IPS-15b (cell line): Measurements from ENCODE around the gene MARVELD1.

Experiments used
- H3K27me3 ChIP-seq: one replicate; pipeline ENCODE4 v1.6.1; 2013; ENCODE audit warnings: low read length; ENCODE audit not compliant: control insufficient read depth, insufficient read depth
- H3K36me3 ChIP-seq: one replicate; pipeline ENCODE4 v1.6.1; 2013; ENCODE audit warnings: low read length; ENCODE audit not compliant: control insufficient read depth, insufficient read depth
- H3K4me1 ChIP-seq: one replicate; pipeline ENCODE4 v1.6.1; 2013; ENCODE audit warnings: mild to moderate bottlenecking, low read length; ENCODE audit not compliant: control insufficient read depth, insufficient read depth
- H3K4me3 ChIP-seq: one replicate; pipeline ENCODE4 v1.5.1; 2013; ENCODE audit warnings: low read depth, low read length
- H3K9ac ChIP-seq: one replicate; pipeline ENCODE4 v1.6.1; 2013; ENCODE audit warnings: low read depth, mild to moderate bottlenecking, low read length
- H3K9me3 ChIP-seq: one replicate; pipeline ENCODE4 v1.6.1; 2013; ENCODE audit warnings: mild to moderate bottlenecking, low read length; ENCODE audit not compliant: control insufficient read depth, insufficient read depth

The MARVELD1 gene

GRCh38 chr10:97732052-97732359 lies 18.5 kb downstream of the MARVELD1 start:
- no peaks in the 10 kb centered on the region for H3K36me3 ChIP-seq
- H3K9ac ChIP-seq, result no peak overlapping the region
- no peak overlapping the region for H3K4me3 ChIP-seq
- H3K9me3 ChIP-seq, result peaks cover 9% of the 10 kb centered on the region
- peaks cover 26% of the 10 kb centered on the region for H3K27me3 ChIP-seq
- no peaks in the 10 kb centered on the region for H3K4me1 ChIP-seq

GRCh38 chr10:97733256-97733655 lies 19.7 kb downstream of the MARVELD1 start:
- Histone ChIP-seq H3K9ac (no peak overlapping the region), H3K4me3 (no peak overlapping the region), H3K36me3 (no peaks in the 10 kb centered on the region), H3K4me1 (no peaks in the 10 kb centered on the region), H3K9me3 (peaks cover 9% of the 10 kb centered on the region), H3K27me3 (peaks cover 26% of the 10 kb centered on the region)

- Histone ChIP-seq H3K27me3 (peaks cover 26% of the 10 kb centered on the region), H3K9ac (no peak overlapping the region), H3K36me3 (no peaks in the 10 kb centered on the region), H3K4me1 (no peaks in the 10 kb centered on the region), H3K4me3 (no peak overlapping the region), H3K9me3 (peaks cover 9% of the 10 kb centered on the region)
Measured at GRCh38 chr10:97734021-97734420, 20.5 kb downstream of the MARVELD1 start.

- peaks cover 26% of the 10 kb centered on the region for H3K27me3 ChIP-seq
- H3K9me3 ChIP-seq, result peaks cover 9% of the 10 kb centered on the region
- no peak overlapping the region for H3K4me3 ChIP-seq
- no peak overlapping the region for H3K9ac ChIP-seq
- no peaks in the 10 kb centered on the region for H3K36me3 ChIP-seq
- no peaks in the 10 kb centered on the region for H3K4me1 ChIP-seq
Measured at GRCh38 chr10:97736403-97736901, 22.9 kb downstream of the MARVELD1 start.

GRCh38 chr10:97736902-97737769 lies 23.6 kb downstream of the MARVELD1 start, which contains the start of gene ZFYVE27:
ZFYVE27 (plus strand) TSS chr10:97737128; CDS start chr10:97738478, 1,350 bp downstream.
- H3K9me3 ChIP-seq, result peaks cover 9% of the 10 kb centered on the region
- H3K4me3 ChIP-seq, result peak within 1 kb of the TSS; percentile 91
- peak within 1 kb of the TSS; percentile 57 for H3K9ac ChIP-seq
- no peaks in the 10 kb centered on the region for H3K4me1 ChIP-seq
- H3K36me3 ChIP-seq, result no peaks in the 10 kb centered on the region
- H3K27me3 ChIP-seq, result peaks cover 26% of the 10 kb centered on the region

GRCh38 chr10:97737770-97738265 lies 24.3 kb downstream of the MARVELD1 start:
- Histone ChIP-seq H3K4me1 (no peaks in the 10 kb centered on the region), H3K9me3 (peaks cover 9% of the 10 kb centered on the region), H3K9ac (peak overlapping the region; percentile 57), H3K4me3 (peak overlapping the region; percentile 91), H3K36me3 (no peaks in the 10 kb centered on the region), H3K27me3 (peaks cover 26% of the 10 kb centered on the region)

- Histone ChIP-seq H3K27me3 (peaks cover 26% of the 10 kb centered on the region), H3K9me3 (peaks cover 9% of the 10 kb centered on the region), H3K4me3 (no peak overlapping the region), H3K4me1 (no peaks in the 10 kb centered on the region), H3K36me3 (no peaks in the 10 kb centered on the region), H3K9ac (no peak overlapping the region)
Measured at GRCh38 chr10:97738616-97739015, 25.1 kb downstream of the MARVELD1 start.

- Histone ChIP-seq H3K36me3 (peaks cover 10% of the 10 kb centered on the region), H3K27me3 (peaks cover 11% of the 10 kb centered on the region), H3K4me3 (no peak overlapping the region), H3K9me3 (peaks cover 9% of the 10 kb centered on the region), H3K4me1 (no peaks in the 10 kb centered on the region), H3K9ac (no peak overlapping the region)
Measured at GRCh38 chr10:97740613-97741012, 27.1 kb downstream of the MARVELD1 start.

- Histone ChIP-seq H3K4me1 (no peaks in the 10 kb centered on the region), H3K36me3 (peaks cover 19% of the 10 kb centered on the region), H3K9ac (no peak overlapping the region), H3K9me3 (no peaks in the 10 kb centered on the region), H3K27me3 (no peaks in the 10 kb centered on the region), H3K4me3 (no peak overlapping the region)
Measured at GRCh38 chr10:97743169-97743943, 29.8 kb downstream of the MARVELD1 start.

GRCh38 chr10:97744405-97745035 lies 31.0 kb downstream of the MARVELD1 start:
- Histone ChIP-seq H3K27me3 (no peaks in the 10 kb centered on the region), H3K36me3 (peaks cover 25% of the 10 kb centered on the region), H3K9me3 (no peaks in the 10 kb centered on the region), H3K4me1 (no peaks in the 10 kb centered on the region), H3K9ac (no peak overlapping the region), H3K4me3 (no peak overlapping the region)

- Histone ChIP-seq H3K36me3 (peaks cover 40% of the 10 kb centered on the region), H3K9ac (no peak overlapping the region)
Measured at GRCh38 chr10:97747573-97747972, 34.0 kb downstream of the MARVELD1 start.

More at GRCh38 chr10:97747573-97747972, 34.0 kb downstream of the MARVELD1 start:
- H3K4me3 ChIP-seq, result no peak overlapping the region
- H3K4me1 ChIP-seq, result no peaks in the 10 kb centered on the region
- no peaks in the 10 kb centered on the region for H3K9me3 ChIP-seq
- H3K27me3 ChIP-seq, result no peaks in the 10 kb centered on the region
